PC-3 (cell line): ENCODE data around the gene FBXO42. TPM values are rescaled to one million over a fixed set of nuclear protein-coding genes. Genes with fewer than 3 reads are reported as not detected.

Source experiments
- ATAC-seq: fragments of 200-7000 bp; cut with Tn5 transposase; 2 replicates; pipeline ENCODE4 v1.9.1; 2020; ENCODE audit warnings: mild to moderate bottlenecking, moderate library complexity
- BruUV-seq: library from RNA; stranded (reverse); fragments of 400-500 nt; replicated peaks from 2 replicates; lab custom pipeline; 2021; lab: Mats Ljungman, UMichigan
- CTCF ChIA-PET: fragments of 300-600 bp; sonication (Branson Sonifier 250); formaldehyde crosslinking; loops from one replicate; lab custom pipeline; 2022; ENCODE audit warnings: antibody characterized with exemption; lab: Charles Lee
- POLR2A ChIA-PET: fragments of 300-600 bp; sonication (Branson Sonifier 250); formaldehyde crosslinking; loops from one replicate; lab custom pipeline; 2022; ENCODE audit warnings: antibody characterized with exemption; ENCODE audit not compliant: unreplicated experiment; lab: Charles Lee
- DNase-seq: peaks from one replicate; pipeline ENCODE4 v3.0.0-alpha.2; 2015
- H2AFZ ChIP-seq: fragments of 300-600 bp; sonication (generic); 2 replicates; pipeline ENCODE4 v1.6.0; 2016; ENCODE audit warnings: antibody characterized with exemption, low read length
- H3F3A ChIP-seq: fragments of 300-600 bp; sonication (generic); one replicate; pipeline ENCODE4 v1.6.0; 2017; ENCODE audit warnings: antibody characterized with exemption, low read length, control low read depth, mild to moderate bottlenecking; ENCODE audit not compliant: unreplicated experiment
- H3K27ac ChIP-seq: fragments of 300-600 bp; sonication (generic); 2 replicates; pipeline ENCODE4 v1.5.1; 2016; ENCODE audit warnings: mild to moderate bottlenecking, low read length
- H3K27me3 ChIP-seq: fragments of 300-600 bp; sonication (generic); 2 replicates; pipeline ENCODE4 v1.6.1; 2016; ENCODE audit warnings: low read length, mixed read lengths
- H3K36me3 ChIP-seq: fragments of 300-600 bp; sonication (generic); 2 replicates; pipeline ENCODE4 v1.6.1; 2016; ENCODE audit warnings: low read depth, mixed run types, low read length, mixed read lengths
- H3K4me1 ChIP-seq: fragments of 300-600 bp; sonication (generic); 2 replicates; pipeline ENCODE4 v1.5.1; 2016; ENCODE audit warnings: low read length; ENCODE audit not compliant: insufficient read depth
- H3K4me2 ChIP-seq: fragments of 300-600 bp; sonication (generic); 2 replicates; pipeline ENCODE4 v1.6.0; 2016; ENCODE audit warnings: low read length
- H3K4me3 ChIP-seq: fragments of 300-600 bp; sonication (generic); 2 replicates; pipeline ENCODE4 v1.5.1; 2016; ENCODE audit warnings: mild to moderate bottlenecking, low read length, mixed read lengths
- H3K79me2 ChIP-seq: fragments of 300-600 bp; sonication (generic); 2 replicates; pipeline ENCODE4 v1.6.1; 2017; ENCODE audit warnings: low read length, mixed read lengths
- H3K9ac ChIP-seq: fragments of 300-600 bp; sonication (generic); 2 replicates; pipeline ENCODE4 v1.6.0; 2016; ENCODE audit warnings: mild to moderate bottlenecking, low read length
- H3K9me2 ChIP-seq: fragments of 300-600 bp; sonication (generic); replicated peaks from 2 replicates; pipeline ENCODE4 v1.6.1; 2016; ENCODE audit warnings: mixed run types, low read length, mixed read lengths
- H3K9me3 ChIP-seq: fragments of 300-600 bp; sonication (generic); 2 replicates; pipeline ENCODE4 v1.6.1; 2016; ENCODE audit warnings: low read length, mixed read lengths
- H4K20me1 ChIP-seq: fragments of 300-600 bp; sonication (generic); 2 replicates; pipeline ENCODE4 v1.6.1; 2016; ENCODE audit warnings: low read length, mixed read lengths
- EZH2 ChIP-seq: fragments of 300-600 bp; sonication (generic); IDR thresholded peaks from one replicate; pipeline ENCODE4 v1.6.1; 2017; ENCODE audit warnings: antibody characterized with exemption, mild to moderate bottlenecking, low read length; ENCODE audit not compliant: unreplicated experiment
- EZH2phosphoT487 ChIP-seq: fragments of 300-600 bp; sonication (generic); IDR thresholded peaks from 2 replicates; pipeline ENCODE4 v1.6.1; 2018; ENCODE audit warnings: mild to moderate bottlenecking, antibody characterized with exemption, low read length, borderline replicate concordance
- intact Hi-C: fragments of 100-400 bp; cut with micrococcal nuclease; formaldehyde crosslinking; loops from 2 replicates; pipeline ENCODE4 v1.9.0; 2023
- total RNA-seq: library from RNA; depleted of rRNA; stranded (reverse); fragments of >200 nt; gene quantifications from 2 replicates; pipeline ENCODE4 v1.2.3, GENCODE V29; 2014
- TF ChIP-seq, protein P1 (sequence below): fragments of 300-600 bp; sonication (generic); conservative IDR thresholded peaks from 2 replicates; pipeline ENCODE4 v1.5.1; 2017; ENCODE audit warnings: antibody characterized with exemption, low read depth, mild to moderate bottlenecking, low read length

FBXO42 gene
- total RNA-seq, 1 experiment from 2014 or later, result 16.0 TPM

DNA sequence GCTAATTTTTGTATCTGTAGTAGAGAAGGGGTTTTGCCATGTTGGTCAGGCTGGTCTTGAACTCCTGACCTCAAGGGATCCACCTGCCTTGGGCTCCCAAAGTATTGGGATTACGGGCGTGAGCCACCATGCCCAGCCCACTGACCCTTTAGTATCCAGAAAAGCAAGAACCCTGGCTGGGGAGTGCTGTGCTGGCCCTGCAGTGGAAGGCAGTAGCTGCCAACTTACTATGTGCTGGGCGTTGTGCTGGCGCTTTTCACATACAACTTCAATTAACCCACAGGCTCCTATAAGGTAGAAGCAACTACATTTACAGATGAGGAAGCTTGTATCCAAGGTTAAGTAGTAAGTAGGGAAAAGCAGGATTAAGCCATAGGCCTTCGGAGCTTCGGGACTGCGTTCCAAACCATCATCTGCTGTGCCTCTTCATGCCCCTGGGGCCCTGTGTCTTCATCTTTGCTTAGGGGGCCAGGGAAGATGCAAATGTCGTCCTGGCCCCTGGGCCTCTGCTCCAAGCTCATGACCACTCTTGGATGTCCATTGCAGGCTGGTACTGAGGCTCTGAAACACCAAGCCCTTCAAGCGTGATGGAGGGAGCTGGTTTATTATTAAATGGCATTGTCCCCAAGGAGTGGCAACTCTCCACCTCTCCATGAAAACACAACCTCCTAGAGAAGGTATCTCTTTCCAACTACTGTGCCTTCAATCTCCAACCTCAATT, 106.6 kb downstream of the FBXO42 start:
- CTCF ChIA-PET, result interaction anchor here (0.9 to 1.9 kb wide), 2 partner anchors 29 to 167 kb away, joined by 4 to 6 read pairs; no protein-coding TSS in a partner anchor
- POLR2A ChIA-PET, result no interaction called here

GRCh38 chr1:16244650-16245285, 107.5 kb downstream of the FBXO42 start:
- H3K9ac ChIP-seq, result no peak overlapping the region
- peaks cover 24% of the 10 kb centered on the region for H3K4me1 ChIP-seq
- TF ChIP-seq EZH2 (no peak), EZH2phosphoT487 (no peak)
- TF ChIP-seq, protein P1, sequence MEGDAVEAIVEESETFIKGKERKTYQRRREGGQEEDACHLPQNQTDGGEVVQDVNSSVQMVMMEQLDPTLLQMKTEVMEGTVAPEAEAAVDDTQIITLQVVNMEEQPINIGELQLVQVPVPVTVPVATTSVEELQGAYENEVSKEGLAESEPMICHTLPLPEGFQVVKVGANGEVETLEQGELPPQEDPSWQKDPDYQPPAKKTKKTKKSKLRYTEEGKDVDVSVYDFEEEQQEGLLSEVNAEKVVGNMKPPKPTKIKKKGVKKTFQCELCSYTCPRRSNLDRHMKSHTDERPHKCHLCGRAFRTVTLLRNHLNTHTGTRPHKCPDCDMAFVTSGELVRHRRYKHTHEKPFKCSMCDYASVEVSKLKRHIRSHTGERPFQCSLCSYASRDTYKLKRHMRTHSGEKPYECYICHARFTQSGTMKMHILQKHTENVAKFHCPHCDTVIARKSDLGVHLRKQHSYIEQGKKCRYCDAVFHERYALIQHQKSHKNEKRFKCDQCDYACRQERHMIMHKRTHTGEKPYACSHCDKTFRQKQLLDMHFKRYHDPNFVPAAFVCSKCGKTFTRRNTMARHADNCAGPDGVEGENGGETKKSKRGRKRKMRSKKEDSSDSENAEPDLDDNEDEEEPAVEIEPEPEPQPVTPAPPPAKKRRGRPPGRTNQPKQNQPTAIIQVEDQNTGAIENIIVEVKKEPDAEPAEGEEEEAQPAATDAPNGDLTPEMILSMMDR, result 0 out of 2 replicates have a peak, but pooled peaks have one; percentile 6
- BruUV-seq, result no TSS peak
- no peak overlapping the region for H3K4me3 ChIP-seq
- ChIA-PET POLR2A (interaction anchor here (1.0 kb wide), 1 partner anchor 10 kb away, joined by 3 read pairs; no protein-coding TSS in a partner anchor), CTCF (interaction anchor here (0.5 to 1.9 kb wide), 6 partner anchors 29 to 166 kb away, joined by 3 to 7 read pairs (median 4); no protein-coding TSS in a partner anchor)
- no peaks in the 10 kb centered on the region for H3K27me3 ChIP-seq
- no peaks in the 10 kb centered on the region for H3K36me3 ChIP-seq
- H3K4me2 ChIP-seq, result no peak overlapping the region
- ATAC-seq (no peak), DNase-seq (no peak)
- no peaks in the 10 kb centered on the region for H3F3A ChIP-seq
- H3K9me3 ChIP-seq, result no peaks in the 10 kb centered on the region
- H4K20me1 ChIP-seq, result 0 out of 2 replicates have a peak, but pooled peaks cover 3% of the 10 kb centered on the region
- no peak overlapping the region for H2AFZ ChIP-seq
- H3K27ac ChIP-seq, result no peak overlapping the region
- H3K79me2 ChIP-seq, result no peaks in the 10 kb centered on the region
- intact Hi-C loops, result loop anchor here (1.0 to 5.0 kb wide), 2 partner anchors 37 to 165 kb away; no protein-coding TSS in a partner anchor
- no peaks in the 10 kb centered on the region for H3K9me2 ChIP-seq

More for the DNA sequence above, 106.6 kb downstream of the FBXO42 start:
- DNase-seq, result no peak
- no peaks in the 10 kb centered on the region for H3K27me3 ChIP-seq
- no peak overlapping the region for H2AFZ ChIP-seq
- no peaks in the 10 kb centered on the region for H3K9me2 ChIP-seq
- intact Hi-C loops, result no loop called here
- BruUV-seq, result no TSS peak
- H3K36me3 ChIP-seq, result no peaks in the 10 kb centered on the region
- H3K9ac ChIP-seq, result no peak overlapping the region
- no peaks in the 10 kb centered on the region for H3K9me3 ChIP-seq
- peaks cover 26% of the 10 kb centered on the region for H3K4me1 ChIP-seq
- H3F3A ChIP-seq, result no peaks in the 10 kb centered on the region
- 0 out of 2 replicates have a peak, but pooled peaks cover 3% of the 10 kb centered on the region for H4K20me1 ChIP-seq
- no peak overlapping the region for H3K4me2 ChIP-seq
- H3K27ac ChIP-seq, result no peak overlapping the region
- no peak for TF ChIP-seq EZH2phosphoT487
- TF ChIP-seq, protein P1, result no peak
- no peak for TF ChIP-seq EZH2
- no peak overlapping the region for H3K4me3 ChIP-seq
- H3K79me2 ChIP-seq, result no peaks in the 10 kb centered on the region
- no peak for ATAC-seq
